GF-D8 (cell line): ENCODE measurements around the gene ZNF235.
"Not testable (repeated sequence)": the region's sequence is repeated elsewhere in the genome, so short reads cannot be mapped to it uniquely, and the experiment has no call there.

ENCODE experiments used
- DNase-seq: peaks from one replicate; lab custom pipeline; 2025; lab: John Stamatoyannopoulos, UW

ZNF235 gene

GRCh38 chr19:44304659-44305193 lies at the start of gene ZNF235:
TSS of gene ZNF235 (minus strand) at chr19:44305025. CDS start at chr19:44303404, 1,621 bp downstream.
- peak; percentile 66 for DNase-seq

GRCh38 chr19:44346556-44346955 lies 41.7 kb upstream of the ZNF235 start:
- no peak for DNase-seq

GRCh38 chr19:44345959-44346358 lies 41.1 kb upstream of the ZNF235 start:
- DNase-seq = no peak

GRCh38 chr19:44344255-44344654 lies 39.4 kb upstream of the ZNF235 start:
- DNase-seq = no peak

GRCh38 chr19:44341794-44342193 lies 37.0 kb upstream of the ZNF235 start:
- no peak for DNase-seq

GRCh38 chr19:44334639-44335038 lies 29.8 kb upstream of the ZNF235 start:
- DNase-seq = not testable (repeated sequence)

GRCh38 chr19:44332145-44332544 lies 27.3 kb upstream of the ZNF235 start:
- no peak for DNase-seq

- no peak for DNase-seq
Observed at GRCh38 chr19:44315883-44316282, 11.1 kb upstream of the ZNF235 start.

GRCh38 chr19:44313231-44313630 lies 8.4 kb upstream of the ZNF235 start:
- DNase-seq = no peak

GRCh38 chr19:44308011-44308410 lies 3.2 kb upstream of the ZNF235 start:
- peak; percentile 23 for DNase-seq

- no peak for DNase-seq
Observed at GRCh38 chr19:44306283-44306682, 1.5 kb upstream of the ZNF235 start.

- no peak for DNase-seq
Observed at GRCh38 chr19:44305457-44305856, 632 bp upstream of the ZNF235 start.

GRCh38 chr19:44303976-44304568 lies 753 bp downstream of the ZNF235 start:
- no peak for DNase-seq

- DNase-seq = no peak
Observed at GRCh38 chr19:44303320-44303719, 1.5 kb downstream of the ZNF235 start.

GRCh38 chr19:44284968-44285367 lies 19.9 kb downstream of the ZNF235 start:
- DNase-seq = no peak

GRCh38 chr19:44282846-44283245 lies 22.0 kb downstream of the ZNF235 start:
- DNase-seq = no peak

- no peak for DNase-seq
Observed at GRCh38 chr19:44280916-44281315, 23.9 kb downstream of the ZNF235 start.

- DNase-seq = no peak
Observed at GRCh38 chr19:44278181-44278690, 26.6 kb downstream of the ZNF235 start.

- DNase-seq = no peak
Observed at GRCh38 chr19:44277331-44277730, 27.5 kb downstream of the ZNF235 start.

- DNase-seq = no peak
Observed at GRCh38 chr19:44260695-44261446, 44.0 kb downstream of the ZNF235 start.

- no peak for DNase-seq
Observed at GRCh38 chr19:44260343-44260681, 44.5 kb downstream of the ZNF235 start.

GRCh38 chr19:44258835-44259413 lies 45.9 kb downstream of the ZNF235 start:
- DNase-seq = no peak

- no peak for DNase-seq
Observed at GRCh38 chr19:44258136-44258535, 46.7 kb downstream of the ZNF235 start.
